Measurements from ENCODE around the gene GCLM. TPM values are rescaled to one million over a fixed set of nuclear protein-coding genes. Genes with fewer than 3 reads are reported as not detected.

The GCLM gene
- total and polyA plus RNA-seq, 7 donors = 3.9 to 8.4 (median 6.1) TPM

DNA sequence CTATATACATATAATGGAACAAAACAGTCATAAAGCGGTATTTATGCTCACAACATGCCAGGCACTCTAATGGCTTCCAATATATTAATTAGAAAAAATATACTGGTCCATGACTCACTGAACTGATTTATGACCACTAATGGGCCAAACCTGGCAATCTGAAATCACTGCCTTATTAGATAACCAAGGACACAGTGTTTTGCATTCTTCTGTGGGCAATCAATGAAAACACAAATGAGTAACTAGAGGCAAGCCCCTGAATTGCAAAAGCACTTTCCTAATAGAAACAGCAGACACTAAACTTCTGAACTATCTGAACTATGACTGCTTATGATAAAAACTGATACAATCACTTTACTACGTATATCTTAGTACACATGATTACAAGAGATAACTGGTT, 3.5 kb downstream of the GCLM start:
- WGBS, 2 donors = 82 to 95% methylated on average over 2 of the region's 2 CpGs
- intact Hi-C loops (cut with DNase I) = loop anchor here (10.0 kb wide), 1 partner anchor 561 kb away; the partner anchor contains the start of gene DR1
- peaks cover 0 to 7% (median 0%) of the 10 kb centered on the region in 4 donors for H3K36me3 ChIP-seq
- no peaks in the 10 kb centered on the region for H3K9me3 ChIP-seq
- TF ChIP-seq, protein P1, sequence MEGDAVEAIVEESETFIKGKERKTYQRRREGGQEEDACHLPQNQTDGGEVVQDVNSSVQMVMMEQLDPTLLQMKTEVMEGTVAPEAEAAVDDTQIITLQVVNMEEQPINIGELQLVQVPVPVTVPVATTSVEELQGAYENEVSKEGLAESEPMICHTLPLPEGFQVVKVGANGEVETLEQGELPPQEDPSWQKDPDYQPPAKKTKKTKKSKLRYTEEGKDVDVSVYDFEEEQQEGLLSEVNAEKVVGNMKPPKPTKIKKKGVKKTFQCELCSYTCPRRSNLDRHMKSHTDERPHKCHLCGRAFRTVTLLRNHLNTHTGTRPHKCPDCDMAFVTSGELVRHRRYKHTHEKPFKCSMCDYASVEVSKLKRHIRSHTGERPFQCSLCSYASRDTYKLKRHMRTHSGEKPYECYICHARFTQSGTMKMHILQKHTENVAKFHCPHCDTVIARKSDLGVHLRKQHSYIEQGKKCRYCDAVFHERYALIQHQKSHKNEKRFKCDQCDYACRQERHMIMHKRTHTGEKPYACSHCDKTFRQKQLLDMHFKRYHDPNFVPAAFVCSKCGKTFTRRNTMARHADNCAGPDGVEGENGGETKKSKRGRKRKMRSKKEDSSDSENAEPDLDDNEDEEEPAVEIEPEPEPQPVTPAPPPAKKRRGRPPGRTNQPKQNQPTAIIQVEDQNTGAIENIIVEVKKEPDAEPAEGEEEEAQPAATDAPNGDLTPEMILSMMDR (IDR thresholded peaks at IDR 0.05) = no peak
- TF ChIP-seq EP300 (IDR thresholded peaks at IDR 0.05) = no peak
- no peak for TF ChIP-seq POLR2AphosphoS5 (IDR thresholded peaks at IDR 0.05)
- TF ChIP-seq POLR2A (IDR thresholded peaks at IDR 0.05) = no peak
- peaks cover 0 to 16% (median 16%) of the 10 kb centered on the region in 4 donors for H3K4me1 ChIP-seq
- no peak overlapping the region for H3K4me3 ChIP-seq
- H3K27ac ChIP-seq = no peak overlapping the region
- H3K27me3 ChIP-seq = no peaks in the 10 kb centered on the region
- DNase-seq = no peak

DNA sequence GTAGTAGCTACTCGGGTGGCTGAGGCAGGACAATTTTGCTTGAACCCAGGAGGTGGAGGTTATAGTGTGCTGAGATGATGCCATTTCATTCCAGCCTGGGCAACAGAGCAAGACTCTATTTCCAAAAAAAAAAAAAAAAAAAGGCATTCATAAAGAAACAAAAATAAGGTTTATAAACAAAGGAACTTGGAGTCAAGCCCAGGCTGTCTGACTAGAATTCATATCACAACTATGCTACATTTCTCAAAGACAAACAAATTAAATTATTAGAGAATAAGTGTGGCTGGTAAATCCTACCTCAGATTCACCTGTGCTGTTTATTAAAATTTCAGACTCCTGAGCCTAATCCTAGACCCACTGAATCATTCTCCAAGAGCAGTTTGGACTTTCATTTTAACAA, 4.2 kb downstream of the GCLM start:
- 87 to 89% methylated on average over 1 of the region's 1 CpG for WGBS, 2 donors
- Histone ChIP-seq H3K27ac (no peak overlapping the region), H3K36me3 (peaks cover 0 to 14% (median 0%) of the 10 kb centered on the region in 4 donors), H3K27me3 (no peaks in the 10 kb centered on the region), H3K4me3 (no peak overlapping the region), H3K9me3 (no peaks in the 10 kb centered on the region), H3K4me1 (peaks cover 0 to 16% (median 16%) of the 10 kb centered on the region in 4 donors)
- DNase-seq = no peak
- intact Hi-C loops (cut with DNase I) = loop anchor here (10.0 kb wide), 1 partner anchor 560 kb away; the partner anchor contains the start of gene DR1
- TF ChIP-seq EP300 (IDR thresholded peaks at IDR 0.05) = no peak
- TF ChIP-seq, protein P1 (IDR thresholded peaks at IDR 0.05) = no peak
- no peak for TF ChIP-seq POLR2A (IDR thresholded peaks at IDR 0.05)
- no peak for TF ChIP-seq POLR2AphosphoS5 (IDR thresholded peaks at IDR 0.05)

DNA sequence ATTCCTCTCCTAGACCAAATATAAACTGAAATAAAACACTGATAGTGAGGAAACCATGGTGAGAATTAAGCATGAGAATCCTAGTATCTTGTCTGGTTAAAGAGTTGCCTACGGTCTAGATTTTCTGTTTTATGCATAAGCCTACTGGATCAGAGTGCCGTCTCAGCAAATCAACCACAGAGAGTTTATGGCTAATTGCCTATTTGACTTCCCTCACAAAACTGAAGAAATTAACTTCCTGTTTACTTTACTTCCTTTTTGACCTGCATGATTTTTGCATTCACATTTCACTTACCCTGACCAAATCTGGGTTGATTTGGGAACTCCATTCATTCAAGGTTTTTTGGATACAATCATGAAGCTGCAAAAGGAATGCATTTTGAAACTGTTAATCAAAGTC, 5.0 kb downstream of the GCLM start:
- peaks cover 0 to 16% (median 16%) of the 10 kb centered on the region in 4 donors for H3K4me1 ChIP-seq
- H3K4me3 ChIP-seq = no peak overlapping the region
- 3 to 20% methylated on average over 2 of the region's 2 CpGs for WGBS, 2 donors
- TF ChIP-seq, protein P1 (IDR thresholded peaks at IDR 0.05) = no peak
- no peak for TF ChIP-seq EP300 (IDR thresholded peaks at IDR 0.05)
- TF ChIP-seq POLR2A (IDR thresholded peaks at IDR 0.05) = no peak
- TF ChIP-seq POLR2AphosphoS5 (IDR thresholded peaks at IDR 0.05) = no peak
- peaks cover 0 to 19% (median 0%) of the 10 kb centered on the region in 4 donors for H3K36me3 ChIP-seq
- no peaks in the 10 kb centered on the region for H3K9me3 ChIP-seq
- DNase-seq = no peak
- no peaks in the 10 kb centered on the region for H3K27me3 ChIP-seq
- intact Hi-C loops (cut with DNase I) = loop anchor here (10.0 kb wide), 1 partner anchor 559 kb away; the partner anchor contains the start of gene DR1
- no peak overlapping the region for H3K27ac ChIP-seq

DNA sequence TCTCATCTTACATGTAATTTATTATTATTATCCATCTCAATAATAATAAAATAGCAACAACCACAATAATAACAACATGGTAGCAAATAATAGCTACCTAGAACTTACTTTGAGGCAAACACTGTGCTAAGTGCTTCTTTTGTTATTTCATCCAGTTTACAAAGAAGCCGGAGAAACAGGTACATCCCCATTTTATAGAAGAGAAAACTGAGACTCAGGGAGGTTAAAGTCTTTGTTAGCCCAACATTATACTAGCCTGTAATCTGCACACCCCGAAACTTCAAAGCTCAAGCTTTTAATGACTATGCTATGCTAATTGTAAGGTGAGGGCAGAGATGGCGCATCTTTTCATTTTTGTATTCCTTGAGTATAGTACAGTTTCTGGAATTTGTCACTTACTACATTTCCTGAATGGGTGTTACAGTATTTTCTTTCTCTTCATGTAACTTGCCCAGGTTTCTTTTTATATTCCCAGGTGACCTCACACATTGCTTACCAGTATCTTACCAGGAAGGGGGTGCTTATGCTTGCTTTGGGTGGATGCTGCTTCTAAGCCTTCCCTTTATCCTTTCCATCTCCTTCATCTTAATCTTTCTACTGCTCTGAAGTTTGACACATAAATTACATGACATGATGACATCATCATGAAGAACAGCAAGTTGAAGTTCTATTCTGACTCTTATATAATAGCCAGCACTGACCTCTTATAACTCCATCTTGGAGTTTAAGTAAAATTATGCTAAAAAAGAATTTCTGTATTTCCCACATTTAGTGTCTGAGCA, 8.3 kb downstream of the GCLM start:
- intact Hi-C loops (cut with DNase I) = loop anchor here (10.0 kb wide), 1 partner anchor 556 kb away; the partner anchor contains the start of gene DR1
- no peaks in the 10 kb centered on the region for H3K27me3 ChIP-seq
- H3K27ac ChIP-seq = no peak overlapping the region
- H3K4me1 ChIP-seq = no peaks in the 10 kb centered on the region
- TF ChIP-seq POLR2A (IDR thresholded peaks at IDR 0.05) = no peak
- no peak for TF ChIP-seq EP300 (IDR thresholded peaks at IDR 0.05)
- TF ChIP-seq, protein P1 (IDR thresholded peaks at IDR 0.05) = no peak
- no peaks in the 10 kb centered on the region for H3K9me3 ChIP-seq
- H3K36me3 ChIP-seq = peaks cover 0 to 39% (median 0%) of the 10 kb centered on the region in 4 donors
- H3K4me3 ChIP-seq = no peak overlapping the region
- DNase-seq = no peak
- WGBS, 2 donors = 94 to 96% methylated on average over 3 of the region's 3 CpGs

Data from sigmoid colon (tissue), 7 donors.